ENCODE results near the gene PLOD3.

PLOD3 gene

GRCh38 chr7:101244375-101245146, 27.2 kb upstream of the PLOD3 start, which contains the start of gene FIS1:
Gene FIS1 (minus strand): TSS chr7:101245081. CDS start chr7:101245004, 77 bp downstream.
- peak; percentile 97 for DNase-seq (ENCODE audit: low read depth)
- Histone ChIP-seq H3K9ac (ENCODE audit: low read length) (peak within 1 kb of the TSS; percentile 89), H3K36me3 (ENCODE audit: control insufficient read depth, insufficient read depth, low read length, severe bottlenecking) (peaks cover 11% of the 10 kb centered on the region), H3K4me1 (ENCODE audit: control insufficient read depth, insufficient read depth, low read length) (peaks cover 46% of the 10 kb centered on the region), H3K9me3 (ENCODE audit: control insufficient read depth, low read length) (no peaks in the 10 kb centered on the region), H3K27me3 (replicated peaks; ENCODE audit: control insufficient read depth, insufficient read depth, low read length) (no peaks in the 10 kb centered on the region), H3K4me3 (ENCODE audit: low read length) (peak within 1 kb of the TSS; percentile 85)

GRCh38 chr7:101243646-101244374, 26.4 kb upstream of the PLOD3 start:
- Histone ChIP-seq H3K36me3 (ENCODE audit: control insufficient read depth, insufficient read depth, low read length, severe bottlenecking) (peaks cover 12% of the 10 kb centered on the region), H3K4me3 (ENCODE audit: low read length) (peak overlapping the region; percentile 85), H3K9me3 (ENCODE audit: control insufficient read depth, low read length) (no peaks in the 10 kb centered on the region), H3K9ac (ENCODE audit: low read length) (peak overlapping the region; percentile 89), H3K27me3 (replicated peaks; ENCODE audit: control insufficient read depth, insufficient read depth, low read length) (no peaks in the 10 kb centered on the region), H3K4me1 (ENCODE audit: control insufficient read depth, insufficient read depth, low read length) (peaks cover 53% of the 10 kb centered on the region)
- no peak for DNase-seq (ENCODE audit: low read depth)

GRCh38 chr7:101241443-101242349, 24.3 kb upstream of the PLOD3 start:
- H3K9ac ChIP-seq (ENCODE audit: low read length) = no peak overlapping the region
- no peak overlapping the region for H3K4me3 ChIP-seq (ENCODE audit: low read length)
- H3K36me3 ChIP-seq (ENCODE audit: control insufficient read depth, insufficient read depth, low read length, severe bottlenecking) = peaks cover 7% of the 10 kb centered on the region
- DNase-seq (ENCODE audit: low read depth) = no peak
- H3K4me1 ChIP-seq (ENCODE audit: control insufficient read depth, insufficient read depth, low read length) = peaks cover 73% of the 10 kb centered on the region
- no peaks in the 10 kb centered on the region for H3K27me3 ChIP-seq (replicated peaks; ENCODE audit: control insufficient read depth, insufficient read depth, low read length)
- H3K9me3 ChIP-seq (ENCODE audit: control insufficient read depth, low read length) = no peaks in the 10 kb centered on the region

GRCh38 chr7:101241015-101241363, 23.6 kb upstream of the PLOD3 start:
- no peak for DNase-seq (ENCODE audit: low read depth)

GRCh38 chr7:101240226-101241014, 23.0 kb upstream of the PLOD3 start:
- Histone ChIP-seq H3K4me1 (ENCODE audit: control insufficient read depth, insufficient read depth, low read length) (peaks cover 67% of the 10 kb centered on the region), H3K4me3 (ENCODE audit: low read length) (no peak overlapping the region), H3K9me3 (ENCODE audit: control insufficient read depth, low read length) (no peaks in the 10 kb centered on the region), H3K36me3 (ENCODE audit: control insufficient read depth, insufficient read depth, low read length, severe bottlenecking) (peaks cover 11% of the 10 kb centered on the region), H3K9ac (ENCODE audit: low read length) (peak overlapping the region; percentile 14), H3K27me3 (replicated peaks; ENCODE audit: control insufficient read depth, insufficient read depth, low read length) (no peaks in the 10 kb centered on the region)
- DNase-seq (ENCODE audit: low read depth) = no peak

More at GRCh38 chr7:101241015-101241363, 23.6 kb upstream of the PLOD3 start:
- Histone ChIP-seq H3K9ac (ENCODE audit: low read length) (no peak overlapping the region), H3K36me3 (ENCODE audit: control insufficient read depth, insufficient read depth, low read length, severe bottlenecking) (peaks cover 11% of the 10 kb centered on the region), H3K4me1 (ENCODE audit: control insufficient read depth, insufficient read depth, low read length) (peaks cover 73% of the 10 kb centered on the region), H3K9me3 (ENCODE audit: control insufficient read depth, low read length) (no peaks in the 10 kb centered on the region), H3K4me3 (ENCODE audit: low read length) (no peak overlapping the region), H3K27me3 (replicated peaks; ENCODE audit: control insufficient read depth, insufficient read depth, low read length) (no peaks in the 10 kb centered on the region)

- Histone ChIP-seq H3K9me3 (ENCODE audit: control insufficient read depth, low read length) (no peaks in the 10 kb centered on the region), H3K36me3 (ENCODE audit: control insufficient read depth, insufficient read depth, low read length, severe bottlenecking) (peaks cover 11% of the 10 kb centered on the region), H3K9ac (ENCODE audit: low read length) (no peak overlapping the region), H3K4me3 (ENCODE audit: low read length) (no peak overlapping the region), H3K27me3 (replicated peaks; ENCODE audit: control insufficient read depth, insufficient read depth, low read length) (no peaks in the 10 kb centered on the region), H3K4me1 (ENCODE audit: control insufficient read depth, insufficient read depth, low read length) (peaks cover 63% of the 10 kb centered on the region)
- DNase-seq (ENCODE audit: low read depth) = no peak
Observed at GRCh38 chr7:101239951-101240220, 22.5 kb upstream of the PLOD3 start.

GRCh38 chr7:101239191-101239950, 22.0 kb upstream of the PLOD3 start:
- Histone ChIP-seq H3K4me3 (ENCODE audit: low read length) (no peak overlapping the region), H3K27me3 (replicated peaks; ENCODE audit: control insufficient read depth, insufficient read depth, low read length) (no peaks in the 10 kb centered on the region), H3K9me3 (ENCODE audit: control insufficient read depth, low read length) (no peaks in the 10 kb centered on the region), H3K36me3 (ENCODE audit: control insufficient read depth, insufficient read depth, low read length, severe bottlenecking) (peaks cover 11% of the 10 kb centered on the region), H3K4me1 (ENCODE audit: control insufficient read depth, insufficient read depth, low read length) (peaks cover 63% of the 10 kb centered on the region), H3K9ac (ENCODE audit: low read length) (peak overlapping the region; percentile 24)
- DNase-seq (ENCODE audit: low read depth) = no peak

- H3K9me3 ChIP-seq (ENCODE audit: control insufficient read depth, low read length) = no peaks in the 10 kb centered on the region
- DNase-seq (ENCODE audit: low read depth) = no peak
- H3K4me3 ChIP-seq (ENCODE audit: low read length) = peak overlapping the region; percentile 76
- H3K36me3 ChIP-seq (ENCODE audit: control insufficient read depth, insufficient read depth, low read length, severe bottlenecking) = peaks cover 11% of the 10 kb centered on the region
- H3K27me3 ChIP-seq (replicated peaks; ENCODE audit: control insufficient read depth, insufficient read depth, low read length) = no peaks in the 10 kb centered on the region
- H3K4me1 ChIP-seq (ENCODE audit: control insufficient read depth, insufficient read depth, low read length) = peaks cover 58% of the 10 kb centered on the region
- peak overlapping the region; percentile 61 for H3K9ac ChIP-seq (ENCODE audit: low read length)
Observed at GRCh38 chr7:101238226-101239182, 21.1 kb upstream of the PLOD3 start.

GRCh38 chr7:101237206-101238067, 20.1 kb upstream of the PLOD3 start, which contains the start of gene CLDN15:
Gene CLDN15 (minus strand): TSS chr7:101237802. CDS start chr7:101237581, 221 bp downstream.
- no peaks in the 10 kb centered on the region for H3K27me3 ChIP-seq (replicated peaks; ENCODE audit: control insufficient read depth, insufficient read depth, low read length)

More at GRCh38 chr7:101237206-101238067, 20.1 kb upstream of the PLOD3 start, which contains the start of gene CLDN15:
- H3K9me3 ChIP-seq (ENCODE audit: control insufficient read depth, low read length) = no peaks in the 10 kb centered on the region
- H3K4me1 ChIP-seq (ENCODE audit: control insufficient read depth, insufficient read depth, low read length) = peaks cover 49% of the 10 kb centered on the region
- peak within 1 kb of the TSS; percentile 76 for H3K4me3 ChIP-seq (ENCODE audit: low read length)
- peak; percentile 15 for DNase-seq (ENCODE audit: low read depth)
- peak within 1 kb of the TSS; percentile 81 for H3K9ac ChIP-seq (ENCODE audit: low read length)
- H3K36me3 ChIP-seq (ENCODE audit: control insufficient read depth, insufficient read depth, low read length, severe bottlenecking) = peaks cover 11% of the 10 kb centered on the region
